ENCODE data around the gene CST9L.

- TF ChIP-seq POLR2A (IDR thresholded peaks at IDR 0.05; ENCODE audit: low read depth, low read length), result no peak
- no peak for TF ChIP-seq POLR2AphosphoS5 (IDR thresholded peaks at IDR 0.05; ENCODE audit: low read depth, low read length)
- no peak for TF ChIP-seq TAF1 (IDR thresholded peaks at IDR 0.05; ENCODE audit: borderline replicate concordance, low read depth, low read length)
These were observed 39.4 kb upstream of the CST9L start for GRCh38 chr20:23607497-23608245.

Data from GM12892 (cell line).